NT2/D1 (cell line): Measurements from ENCODE around the gene SLC22A16.

Experiments used
- DNase-seq: peaks from one replicate; pipeline ENCODE4 v3.0.0-alpha.2; 2011; ENCODE audit warnings: low read depth, low spot score
- H3K27me3 ChIP-seq: 2 replicates; pipeline ENCODE4 v1.6.0; 2011; ENCODE audit warnings: mild to moderate bottlenecking; ENCODE audit not compliant: insufficient read length, insufficient read depth
- H3K36me3 ChIP-seq: 2 replicates; pipeline ENCODE4 v1.6.1; 2011; ENCODE audit warnings: mild to moderate bottlenecking, low read length, mixed read lengths; ENCODE audit not compliant: insufficient read depth, insufficient read length
- H3K4me1 ChIP-seq: 2 replicates; pipeline ENCODE4 v1.5.1; 2011; ENCODE audit not compliant: insufficient read depth, insufficient read length
- H3K4me3 ChIP-seq: 2 replicates; pipeline ENCODE4 v1.5.1; 2011; ENCODE audit warnings: low read depth; ENCODE audit not compliant: insufficient read length
- H3K9ac ChIP-seq: 2 replicates; pipeline ENCODE4 v1.6.0; 2011; ENCODE audit warnings: low read depth; ENCODE audit not compliant: insufficient read length
- H3K9me3 ChIP-seq: 2 replicates; pipeline ENCODE4 v1.5.1; 2011; ENCODE audit warnings: mild to moderate bottlenecking, low read length; ENCODE audit not compliant: insufficient read depth
- SUZ12 ChIP-seq: IDR thresholded peaks from 2 replicates; pipeline ENCODE4 v1.6.1; 2011; ENCODE audit not compliant: insufficient read length, insufficient read depth; ENCODE audit errors: extremely low read depth
- YY1 ChIP-seq: IDR thresholded peaks from 2 replicates; pipeline ENCODE4 v1.6.1; 2011; ENCODE audit not compliant: insufficient read length, insufficient read depth
- ZNF274 ChIP-seq: IDR thresholded peaks from 2 replicates; pipeline ENCODE4 v1.6.1; 2011; ENCODE audit warnings: mild to moderate bottlenecking, low read depth, low read length

SLC22A16 gene

GRCh38 chr6:110447761-110448160 is 28.7 kb downstream of the SLC22A16 start:
- Histone ChIP-seq H3K9me3 (no peaks in the 10 kb centered on the region), H3K36me3 (no peaks in the 10 kb centered on the region), H3K9ac (no peak overlapping the region), H3K27me3 (no peaks in the 10 kb centered on the region), H3K4me1 (no peaks in the 10 kb centered on the region), H3K4me3 (no peak overlapping the region)
- no peak for TF ChIP-seq SUZ12
- no peak for TF ChIP-seq YY1
- no peak for TF ChIP-seq ZNF274
- no peak for DNase-seq

GRCh38 chr6:110446405-110446804 is 30.0 kb downstream of the SLC22A16 start:
- TF ChIP-seq ZNF274 (no peak), SUZ12 (no peak)
- no peak overlapping the region for H3K9ac ChIP-seq

GRCh38 chr6:110440026-110440425 is 36.4 kb downstream of the SLC22A16 start:
- Histone ChIP-seq H3K4me3 (no peak overlapping the region), H3K27me3 (no peaks in the 10 kb centered on the region), H3K9ac (no peak overlapping the region), H3K9me3 (no peaks in the 10 kb centered on the region), H3K36me3 (no peaks in the 10 kb centered on the region), H3K4me1 (no peaks in the 10 kb centered on the region)
- DNase-seq, result no peak
- TF ChIP-seq SUZ12 (no peak), YY1 (no peak), ZNF274 (no peak)

More at GRCh38 chr6:110446405-110446804, 30.0 kb downstream of the SLC22A16 start:
- H3K9me3 ChIP-seq, result no peaks in the 10 kb centered on the region
- no peak overlapping the region for H3K4me3 ChIP-seq
- no peaks in the 10 kb centered on the region for H3K4me1 ChIP-seq
- DNase-seq, result no peak
- H3K36me3 ChIP-seq, result no peaks in the 10 kb centered on the region
- H3K27me3 ChIP-seq, result no peaks in the 10 kb centered on the region

- no peak overlapping the region for H3K9ac ChIP-seq
- no peaks in the 10 kb centered on the region for H3K36me3 ChIP-seq
- no peaks in the 10 kb centered on the region for H3K27me3 ChIP-seq
- no peak overlapping the region for H3K4me3 ChIP-seq
- H3K9me3 ChIP-seq, result no peaks in the 10 kb centered on the region
- TF ChIP-seq ZNF274 (no peak), SUZ12 (no peak), YY1 (no peak)
- no peak for DNase-seq
- H3K4me1 ChIP-seq, result no peaks in the 10 kb centered on the region
These were observed 37.1 kb downstream of the SLC22A16 start for GRCh38 chr6:110439356-110439755.

- no peak for DNase-seq
- H3K27me3 ChIP-seq, result no peaks in the 10 kb centered on the region
These were observed 41.3 kb downstream of the SLC22A16 start for GRCh38 chr6:110434961-110435602.

GRCh38 chr6:110432285-110432900 is 44.0 kb downstream of the SLC22A16 start:
- no peak overlapping the region for H3K9ac ChIP-seq
- H3K4me1 ChIP-seq, result no peaks in the 10 kb centered on the region
- TF ChIP-seq ZNF274, result no peak
- TF ChIP-seq SUZ12, result no peak
- no peak for TF ChIP-seq YY1
- no peaks in the 10 kb centered on the region for H3K9me3 ChIP-seq
- no peaks in the 10 kb centered on the region for H3K27me3 ChIP-seq
- H3K36me3 ChIP-seq, result no peaks in the 10 kb centered on the region
- no peak overlapping the region for H3K4me3 ChIP-seq
- DNase-seq, result no peak

More at GRCh38 chr6:110434961-110435602, 41.3 kb downstream of the SLC22A16 start:
- TF ChIP-seq ZNF274, result no peak
- TF ChIP-seq YY1, result no peak
- no peak for TF ChIP-seq SUZ12
- H3K4me1 ChIP-seq, result no peaks in the 10 kb centered on the region
- H3K9ac ChIP-seq, result no peak overlapping the region
- no peaks in the 10 kb centered on the region for H3K9me3 ChIP-seq
- H3K36me3 ChIP-seq, result no peaks in the 10 kb centered on the region
- H3K4me3 ChIP-seq, result no peak overlapping the region

- no peak for DNase-seq
- TF ChIP-seq ZNF274, result no peak
- no peak for TF ChIP-seq YY1
- no peak for TF ChIP-seq SUZ12
- no peaks in the 10 kb centered on the region for H3K9me3 ChIP-seq
- no peak overlapping the region for H3K9ac ChIP-seq
- H3K36me3 ChIP-seq, result no peaks in the 10 kb centered on the region
- no peaks in the 10 kb centered on the region for H3K4me1 ChIP-seq
- H3K4me3 ChIP-seq, result no peak overlapping the region
- no peaks in the 10 kb centered on the region for H3K27me3 ChIP-seq
These were observed 45.7 kb downstream of the SLC22A16 start for GRCh38 chr6:110430741-110431140.
